Ishikawa (cell line): ENCODE measurements around the gene MAST4.

Experiments
- CEBPB ChIP-seq: IDR thresholded peaks from 2 replicates; pipeline ENCODE4 v1.6.1; 2012
- CREB1 ChIP-seq: IDR thresholded peaks from 2 replicates; pipeline ENCODE4 v1.6.1; 2012; ENCODE audit warnings: low read depth
- EGR1 ChIP-seq: IDR thresholded peaks from 2 replicates; pipeline ENCODE4 v1.6.1; 2012
- EP300 ChIP-seq: IDR thresholded peaks from 2 replicates; pipeline ENCODE4 v1.6.1; 2012; ENCODE audit warnings: borderline replicate concordance
- FOXM1 ChIP-seq: IDR thresholded peaks from 2 replicates; pipeline ENCODE4 v1.6.1; 2012; ENCODE audit warnings: low read depth, borderline replicate concordance
- MAX ChIP-seq: IDR thresholded peaks from 2 replicates; pipeline ENCODE4 v1.6.1; 2012
- NFIC ChIP-seq: IDR thresholded peaks from 2 replicates; pipeline ENCODE4 v1.6.1; 2012
- RAD21 ChIP-seq: IDR thresholded peaks from 2 replicates; pipeline ENCODE4 v1.6.1; 2012; ENCODE audit warnings: low read depth
- REST ChIP-seq: IDR thresholded peaks from 2 replicates; pipeline ENCODE4 v1.6.1; 2012; ENCODE audit warnings: low read depth, mild to moderate bottlenecking
- TAF1 ChIP-seq: IDR thresholded peaks from 2 replicates; pipeline ENCODE4 v1.6.1; 2012; ENCODE audit warnings: low read depth, mild to moderate bottlenecking
- TCF12 ChIP-seq: IDR thresholded peaks from 2 replicates; pipeline ENCODE4 v1.6.1; 2012; ENCODE audit warnings: low read depth
- USF1 ChIP-seq: IDR thresholded peaks from 2 replicates; pipeline ENCODE4 v1.6.1; 2012
- YY1 ChIP-seq: IDR thresholded peaks from 2 replicates; pipeline ENCODE4 v1.6.1; 2012; ENCODE audit warnings: low read depth
- ZBTB7A ChIP-seq: IDR thresholded peaks from 2 replicates; pipeline ENCODE4 v1.6.1; 2012; ENCODE audit warnings: low read depth

- TF ChIP-seq MAX: no peak
- TF ChIP-seq REST: no peak
- TF ChIP-seq YY1: no peak
- no peak for TF ChIP-seq EP300
- no peak for TF ChIP-seq TAF1
- no peak for TF ChIP-seq TCF12
- TF ChIP-seq FOXM1: no peak
- no peak for TF ChIP-seq ZBTB7A
- no peak for TF ChIP-seq CREB1
- TF ChIP-seq CEBPB: no peak
- no peak for TF ChIP-seq USF1
- TF ChIP-seq RAD21: no peak
- no peak for TF ChIP-seq NFIC
- TF ChIP-seq EGR1: no peak
These were observed 309.8 kb downstream of the MAST4 start for GRCh38 chr5:66906021-66906420.
